ENCODE results near the gene ECT2L. TPM values are rescaled to one million over a fixed set of nuclear protein-coding genes. Genes with fewer than 3 reads are reported as not detected.

ECT2L gene
- polyA plus RNA-seq, 2 of the 4 experiments (the other 2 are of a cell fraction): 0.01 TPM; not detected in 1

DNA sequence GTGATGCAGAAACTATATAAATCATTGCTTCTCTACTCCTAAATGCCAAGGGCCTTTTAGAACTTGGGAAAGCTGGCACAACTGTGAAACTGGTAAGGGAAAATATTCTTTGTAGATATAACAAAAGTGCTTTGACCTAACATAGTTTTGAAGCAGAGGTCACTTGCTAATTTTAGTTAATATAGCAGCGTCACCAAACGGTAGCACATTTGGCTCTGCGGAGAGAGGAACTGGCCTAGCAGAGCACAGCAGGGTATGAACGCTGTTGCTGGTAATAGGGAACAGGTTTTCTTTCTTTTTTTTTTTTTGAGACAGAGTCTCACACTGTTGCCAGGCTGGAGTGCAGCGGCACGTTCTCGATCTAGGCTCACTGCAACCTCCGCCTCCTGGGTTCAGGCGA is 67.4 kb downstream of the ECT2L start:
- Histone ChIP-seq H3K9me3 (no peaks in the 10 kb centered on the region), H3K4me1 (no peaks in the 10 kb centered on the region), H3K4me2 (no peak overlapping the region), H3K27ac (no peak overlapping the region), H3K4me3 (no peak overlapping the region)
- no peak for DNase-seq (ENCODE audit: low read depth in 1 of 2, low spot score in 1 of 2)
- ChIA-PET CTCF (no interaction called here), POLR2A (no interaction called here)
- FAIRE-seq: no peak
- TF ChIP-seq ELK1 (IDR thresholded peaks at IDR 0.05; ENCODE audit: low read depth, low read length): no peak
- no peak for TF ChIP-seq RARB (CRISPR knock-in tag; IDR thresholded peaks at IDR 0.05)
- TF ChIP-seq BCL3 (IDR thresholded peaks at IDR 0.05): no peak
- no peak for TF ChIP-seq GATA3 (IDR thresholded peaks at IDR 0.05; ENCODE audit: borderline replicate concordance)
- no peak for TF ChIP-seq HOXB13 (CRISPR knock-in tag; IDR thresholded peaks at IDR 0.05; ENCODE audit: low read depth)
- TF ChIP-seq, protein P1, sequence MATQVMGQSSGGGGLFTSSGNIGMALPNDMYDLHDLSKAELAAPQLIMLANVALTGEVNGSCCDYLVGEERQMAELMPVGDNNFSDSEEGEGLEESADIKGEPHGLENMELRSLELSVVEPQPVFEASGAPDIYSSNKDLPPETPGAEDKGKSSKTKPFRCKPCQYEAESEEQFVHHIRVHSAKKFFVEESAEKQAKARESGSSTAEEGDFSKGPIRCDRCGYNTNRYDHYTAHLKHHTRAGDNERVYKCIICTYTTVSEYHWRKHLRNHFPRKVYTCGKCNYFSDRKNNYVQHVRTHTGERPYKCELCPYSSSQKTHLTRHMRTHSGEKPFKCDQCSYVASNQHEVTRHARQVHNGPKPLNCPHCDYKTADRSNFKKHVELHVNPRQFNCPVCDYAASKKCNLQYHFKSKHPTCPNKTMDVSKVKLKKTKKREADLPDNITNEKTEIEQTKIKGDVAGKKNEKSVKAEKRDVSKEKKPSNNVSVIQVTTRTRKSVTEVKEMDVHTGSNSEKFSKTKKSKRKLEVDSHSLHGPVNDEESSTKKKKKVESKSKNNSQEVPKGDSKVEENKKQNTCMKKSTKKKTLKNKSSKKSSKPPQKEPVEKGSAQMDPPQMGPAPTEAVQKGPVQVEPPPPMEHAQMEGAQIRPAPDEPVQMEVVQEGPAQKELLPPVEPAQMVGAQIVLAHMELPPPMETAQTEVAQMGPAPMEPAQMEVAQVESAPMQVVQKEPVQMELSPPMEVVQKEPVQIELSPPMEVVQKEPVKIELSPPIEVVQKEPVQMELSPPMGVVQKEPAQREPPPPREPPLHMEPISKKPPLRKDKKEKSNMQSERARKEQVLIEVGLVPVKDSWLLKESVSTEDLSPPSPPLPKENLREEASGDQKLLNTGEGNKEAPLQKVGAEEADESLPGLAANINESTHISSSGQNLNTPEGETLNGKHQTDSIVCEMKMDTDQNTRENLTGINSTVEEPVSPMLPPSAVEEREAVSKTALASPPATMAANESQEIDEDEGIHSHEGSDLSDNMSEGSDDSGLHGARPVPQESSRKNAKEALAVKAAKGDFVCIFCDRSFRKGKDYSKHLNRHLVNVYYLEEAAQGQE (IDR thresholded peaks at IDR 0.05): no peak
- TF ChIP-seq FOXS1 (CRISPR knock-in tag; IDR thresholded peaks at IDR 0.05): no peak
- no peak for TF ChIP-seq POLR2A (IDR thresholded peaks at IDR 0.05; ENCODE audit: low read length)
- no peak for TF ChIP-seq BHLHE40 (IDR thresholded peaks at IDR 0.05; ENCODE audit: low read depth, low read length)
- no peak for TF ChIP-seq CHD4 (IDR thresholded peaks at IDR 0.05; ENCODE audit: borderline replicate concordance)
- no peak for TF ChIP-seq NFE2L2 (conservative IDR thresholded peaks at IDR 0.05; ENCODE audit: low read length)
- no peak for TF ChIP-seq ZC3H11A (IDR thresholded peaks at IDR 0.05)
- no peak for TF ChIP-seq FOSL2 (IDR thresholded peaks at IDR 0.05)
- TF ChIP-seq FOSL2 (CRISPR knock-in tag; IDR thresholded peaks at IDR 0.05): no peak
- no peak for TF ChIP-seq RFX5 (IDR thresholded peaks at IDR 0.05)
- no peak for TF ChIP-seq ZSCAN20 (CRISPR knock-in tag; IDR thresholded peaks at IDR 0.05)
- no peak for ATAC-seq
- WGBS (ENCODE audit: missing lambda C conversion rate): 83% methylated on average over 9 of the region's 9 CpGs

- FAIRE-seq (no peak), DNase-seq (ENCODE audit: low read depth in 1 of 2, low spot score in 1 of 2) (no peak), ATAC-seq (no peak)
- ChIA-PET POLR2A (no interaction called here), CTCF (interaction anchor here (0.6 kb wide), 2 partner anchors 22 to 787 kb away, joined by 3 to 4 read pairs; no protein-coding TSS in a partner anchor)
- no peak overlapping the region for H3K4me3 ChIP-seq
- no peak overlapping the region for H3K27ac ChIP-seq
- no peaks in the 10 kb centered on the region for H3K4me1 ChIP-seq
- no peaks in the 10 kb centered on the region for H3K9me3 ChIP-seq
- 73% methylated on average over 6 of the region's 6 CpGs for WGBS (ENCODE audit: missing lambda C conversion rate)
- H3K4me2 ChIP-seq: no peak overlapping the region
- TF ChIP-seq HMGXB4 (CRISPR knock-in tag; IDR thresholded peaks at IDR 0.05; ENCODE audit: borderline replicate concordance): no peak
- TF ChIP-seq EP300 (IDR thresholded peaks at IDR 0.05): no peak
- no peak for TF ChIP-seq KDM1A (IDR thresholded peaks at IDR 0.05; ENCODE audit: low read depth)
- no peak for TF ChIP-seq HOXB13 (CRISPR knock-in tag; IDR thresholded peaks at IDR 0.05; ENCODE audit: low read depth)
- no peak for TF ChIP-seq ZNF302 (CRISPR knock-in tag; IDR thresholded peaks at IDR 0.05)
- TF ChIP-seq E2F6 (IDR thresholded peaks at IDR 0.05; ENCODE audit: borderline replicate concordance, low read depth): no peak
- no peak for TF ChIP-seq TP53 (CRISPR knock-in tag; IDR thresholded peaks at IDR 0.05)
- no peak for TF ChIP-seq BCL3 (IDR thresholded peaks at IDR 0.05)
- TF ChIP-seq HDAC2 (IDR thresholded peaks at IDR 0.05): no peak
- no peak for TF ChIP-seq KDM5A (IDR thresholded peaks at IDR 0.05)
- TF ChIP-seq HEYL (CRISPR knock-in tag; IDR thresholded peaks at IDR 0.05): no peak
- TF ChIP-seq RCOR1 (IDR thresholded peaks at IDR 0.05; ENCODE audit: low read depth, low read length): no peak
- TF ChIP-seq MAFK (IDR thresholded peaks at IDR 0.05; ENCODE audit: partially characterized antibody): no peak
- no peak for TF ChIP-seq CBX8 (IDR thresholded peaks at IDR 0.05)
- TF ChIP-seq POLR2AphosphoS2 (conservative IDR thresholded peaks at IDR 0.05; ENCODE audit: low read length): no peak
Measured at GRCh38 chr6:138864343-138864890, 68.5 kb downstream of the ECT2L start.

Measured in A549 (cell line).